Activated CD4-positive, alpha-beta memory T cell treated with anti-CD3 and anti-CD28 coated beads for 36 hours (primary cell): Measurements from ENCODE around the gene PCSK6. TPM values are rescaled to one million over a fixed set of nuclear protein-coding genes. Genes with fewer than 3 reads are reported as not detected.

Experiments
- CTCF ChIA-PET: fragments of 350-600 bp; sonication (Branson Sonifier 250); formaldehyde crosslinking; loops from one replicate; lab custom pipeline; 2021; ENCODE audit warnings: antibody characterized with exemption, inconsistent platforms; lab: Charles Lee
- POLR2A ChIA-PET: fragments of 350-600 bp; sonication (Branson Sonifier 250); formaldehyde crosslinking; loops from one replicate; lab custom pipeline; 2021; ENCODE audit warnings: antibody characterized with exemption; lab: Charles Lee
- DNase-seq: peaks from one replicate; pipeline ENCODE4 v3.0.0-alpha.2; 2020
- H3K27ac Mint-ChIP-seq: one replicate; pipeline ENCODE4 v1.8.0; 2021; ENCODE audit warnings: mixed read lengths
- H3K27me3 Mint-ChIP-seq: one replicate; pipeline ENCODE4 v1.8.0; 2021; ENCODE audit warnings: mixed read lengths
- H3K36me3 Mint-ChIP-seq: one replicate; pipeline ENCODE4 v1.8.0; 2021; ENCODE audit warnings: mixed read lengths
- H3K4me1 Mint-ChIP-seq: one replicate; pipeline ENCODE4 v1.8.0; 2021; ENCODE audit warnings: low read depth, mixed read lengths
- H3K4me3 Mint-ChIP-seq: one replicate; pipeline ENCODE4 v1.8.0; 2021; ENCODE audit warnings: mild to moderate bottlenecking, mixed read lengths
- H3K9me3 Mint-ChIP-seq: one replicate; pipeline ENCODE4 v1.8.0; 2021; ENCODE audit warnings: mixed read lengths
- intact Hi-C: fragments of 100-400 bp; cut with micrococcal nuclease; formaldehyde crosslinking; loops from one replicate; pipeline ENCODE4 v1.15.1; 2023
- total RNA-seq, 2 experiments: library from RNA; stranded (reverse); gene quantifications; one replicate each; pipeline ENCODE4 v1.2.3, GENCODE V29; 2021

PCSK6 gene
- total RNA-seq, 2 experiments from 2014 or later, result 0.24 to 0.58 TPM

DNA sequence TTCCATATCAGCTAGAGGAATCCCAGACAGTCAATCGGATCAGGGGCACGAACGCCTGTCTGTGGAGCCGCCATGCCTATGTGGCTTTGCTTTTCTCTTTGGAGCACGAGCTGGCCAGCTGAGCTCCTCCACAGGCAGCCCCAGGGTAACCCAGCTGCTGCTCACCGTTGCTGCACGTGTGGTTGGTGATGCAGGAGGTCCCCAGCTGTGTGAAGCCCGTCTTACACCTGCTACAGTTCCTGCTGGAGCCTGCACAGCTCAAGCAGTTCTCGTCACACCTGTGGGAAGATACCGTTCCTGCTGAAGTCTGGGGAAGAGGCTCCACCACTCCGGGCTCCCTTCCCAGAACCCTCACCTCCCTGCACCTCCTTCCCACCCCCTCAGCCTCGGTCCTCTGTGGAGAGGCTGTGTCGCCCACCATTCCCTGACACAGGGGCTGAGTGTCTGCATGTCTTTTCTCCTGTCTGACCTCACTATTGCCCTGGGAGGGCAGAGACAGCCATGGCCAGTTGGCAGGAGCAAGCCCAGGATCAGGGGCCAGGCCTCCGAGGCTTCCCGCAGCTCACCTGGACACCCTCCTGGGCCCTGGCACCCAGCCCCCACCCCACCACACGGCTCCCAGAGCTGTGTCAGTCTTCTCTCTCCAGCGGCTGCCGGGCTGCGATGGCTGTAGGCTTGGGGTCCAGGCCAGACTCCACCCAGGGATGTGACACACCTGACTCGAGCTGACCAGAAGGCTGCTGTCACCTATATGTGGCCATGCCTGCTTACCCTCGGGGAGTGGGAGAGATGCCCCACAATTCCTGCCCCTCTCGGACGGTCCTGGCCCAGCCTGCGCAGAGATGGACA, 182.2 kb downstream of the PCSK6 start:
- POLR2A ChIA-PET, result no interaction called here
- Mint-ChIP-seq H3K36me3 (no peaks in the 10 kb centered on the region), H3K27me3 (no peaks in the 10 kb centered on the region), H3K4me3 (no peak overlapping the region), H3K9me3 (no peaks in the 10 kb centered on the region), H3K4me1 (no peaks in the 10 kb centered on the region), H3K27ac (no peak overlapping the region)
- CTCF ChIA-PET, result interaction anchor here (0.6 to 1.4 kb wide), 3 partner anchors 19 to 335 kb away, joined by 3 to 5 read pairs (median 3); no protein-coding TSS in a partner anchor
- peak; percentile 1 for DNase-seq
- intact Hi-C loops, result no loop called here

DNA sequence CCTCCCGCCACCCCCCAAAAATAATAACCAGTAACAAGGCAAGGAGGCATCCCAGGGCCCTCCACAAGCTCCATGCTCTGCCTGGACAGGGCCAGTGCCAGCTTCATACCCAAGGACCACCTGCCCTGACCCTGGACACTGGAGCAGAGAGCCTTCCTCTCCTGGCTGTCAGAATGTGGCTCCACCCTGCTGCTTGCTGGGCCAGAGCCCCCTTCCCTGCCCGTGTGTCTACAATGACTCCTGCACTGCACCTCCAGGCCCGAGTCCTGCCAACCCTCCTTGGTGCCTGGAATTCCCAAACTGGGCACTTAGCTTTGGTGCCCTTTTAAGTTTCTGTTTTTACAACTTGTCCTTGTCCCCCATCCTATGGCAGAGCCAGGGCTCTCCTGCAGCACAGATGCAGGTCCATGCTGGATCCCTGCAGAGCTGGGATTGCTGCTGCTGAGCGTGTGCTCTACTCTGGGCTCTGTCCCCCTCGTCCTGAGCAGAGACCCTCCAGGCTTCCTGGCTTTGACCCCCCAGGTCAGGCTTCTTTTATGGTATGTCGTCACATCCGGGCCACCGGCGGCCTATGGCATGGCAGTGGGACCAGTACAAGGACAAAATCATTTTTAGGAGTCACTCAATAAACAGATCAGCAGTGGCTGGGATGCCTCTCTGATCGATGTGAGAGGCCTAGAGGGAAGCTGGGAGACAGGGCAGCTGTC, 183.0 kb downstream of the PCSK6 start:
- DNase-seq, result no peak
- POLR2A ChIA-PET, result no interaction called here
- no peaks in the 10 kb centered on the region for H3K9me3 Mint-ChIP-seq
- H3K27ac Mint-ChIP-seq, result no peak overlapping the region
- H3K27me3 Mint-ChIP-seq, result no peaks in the 10 kb centered on the region
- H3K4me3 Mint-ChIP-seq, result no peak overlapping the region
- H3K4me1 Mint-ChIP-seq, result no peaks in the 10 kb centered on the region
- CTCF ChIA-PET, result interaction anchor here (0.6 to 1.4 kb wide), 2 partner anchors 19 to 336 kb away, joined by 3 to 5 read pairs; no protein-coding TSS in a partner anchor
- no peaks in the 10 kb centered on the region for H3K36me3 Mint-ChIP-seq
- intact Hi-C loops, result no loop called here

DNA sequence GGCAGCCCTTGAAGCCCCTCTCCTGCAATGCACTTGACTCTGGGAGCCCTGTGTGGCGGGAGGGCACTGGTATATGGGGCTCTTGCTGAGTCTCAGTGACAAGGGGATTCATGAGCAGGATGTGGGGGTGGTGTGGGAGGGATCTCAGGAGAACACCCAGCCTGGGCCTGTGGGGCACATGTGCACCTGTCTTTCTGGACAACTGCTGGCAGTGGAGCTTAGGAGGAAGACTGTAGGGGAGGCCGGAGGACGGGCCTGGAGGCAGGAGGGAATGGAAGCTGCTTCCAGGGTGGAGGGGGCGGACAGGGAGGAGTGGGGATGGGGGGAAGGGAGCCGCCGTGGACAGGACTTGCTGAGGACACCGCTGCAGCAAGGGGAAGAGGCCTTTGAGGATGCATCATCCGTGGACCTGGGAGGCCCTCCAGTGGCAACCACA, 183.7 kb downstream of the PCSK6 start:
- intact Hi-C loops, result no loop called here
- no peak overlapping the region for H3K4me3 Mint-ChIP-seq
- H3K27ac Mint-ChIP-seq, result no peak overlapping the region
- ChIA-PET CTCF (interaction anchor here (1.4 to 6.5 kb wide), 2 partner anchors 14 to 336 kb away, joined by 5 to 25 read pairs; no protein-coding TSS in a partner anchor), POLR2A (no interaction called here)
- no peak for DNase-seq
- no peaks in the 10 kb centered on the region for H3K9me3 Mint-ChIP-seq
- H3K27me3 Mint-ChIP-seq, result no peaks in the 10 kb centered on the region
- no peaks in the 10 kb centered on the region for H3K36me3 Mint-ChIP-seq
- no peaks in the 10 kb centered on the region for H3K4me1 Mint-ChIP-seq

DNA sequence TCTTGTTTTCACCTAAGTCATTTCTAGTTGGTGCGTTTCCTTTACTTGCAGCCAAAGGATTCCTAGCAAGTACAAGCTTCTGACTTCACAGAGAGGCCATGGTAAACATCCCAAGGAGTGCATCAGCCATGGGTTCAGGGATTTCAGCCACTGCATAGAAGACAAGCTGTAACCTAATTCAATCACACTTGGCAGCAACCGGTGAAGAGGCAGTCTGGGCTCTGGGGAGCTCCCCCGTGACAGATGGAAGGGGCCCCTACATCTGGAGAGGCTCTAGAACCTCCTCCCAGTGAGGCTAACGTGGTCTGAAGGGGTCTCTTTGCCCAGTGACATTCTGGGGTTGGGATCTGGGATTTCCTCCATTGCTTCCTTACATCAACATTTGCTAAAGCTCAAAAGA, 186.1 kb downstream of the PCSK6 start:
- ChIA-PET POLR2A (no interaction called here), CTCF (interaction anchor here (0.6 to 6.5 kb wide), 5 partner anchors 16 to 344 kb away, joined by 3 to 25 read pairs (median 6); no protein-coding TSS in a partner anchor)
- DNase-seq, result no peak
- Mint-ChIP-seq H3K27me3 (no peaks in the 10 kb centered on the region), H3K27ac (no peak overlapping the region), H3K4me1 (no peaks in the 10 kb centered on the region), H3K4me3 (no peak overlapping the region), H3K9me3 (no peaks in the 10 kb centered on the region), H3K36me3 (no peaks in the 10 kb centered on the region)
- intact Hi-C loops, result loop anchor here (2.0 kb wide), 1 partner anchor 197 kb away; no protein-coding TSS in a partner anchor

DNA sequence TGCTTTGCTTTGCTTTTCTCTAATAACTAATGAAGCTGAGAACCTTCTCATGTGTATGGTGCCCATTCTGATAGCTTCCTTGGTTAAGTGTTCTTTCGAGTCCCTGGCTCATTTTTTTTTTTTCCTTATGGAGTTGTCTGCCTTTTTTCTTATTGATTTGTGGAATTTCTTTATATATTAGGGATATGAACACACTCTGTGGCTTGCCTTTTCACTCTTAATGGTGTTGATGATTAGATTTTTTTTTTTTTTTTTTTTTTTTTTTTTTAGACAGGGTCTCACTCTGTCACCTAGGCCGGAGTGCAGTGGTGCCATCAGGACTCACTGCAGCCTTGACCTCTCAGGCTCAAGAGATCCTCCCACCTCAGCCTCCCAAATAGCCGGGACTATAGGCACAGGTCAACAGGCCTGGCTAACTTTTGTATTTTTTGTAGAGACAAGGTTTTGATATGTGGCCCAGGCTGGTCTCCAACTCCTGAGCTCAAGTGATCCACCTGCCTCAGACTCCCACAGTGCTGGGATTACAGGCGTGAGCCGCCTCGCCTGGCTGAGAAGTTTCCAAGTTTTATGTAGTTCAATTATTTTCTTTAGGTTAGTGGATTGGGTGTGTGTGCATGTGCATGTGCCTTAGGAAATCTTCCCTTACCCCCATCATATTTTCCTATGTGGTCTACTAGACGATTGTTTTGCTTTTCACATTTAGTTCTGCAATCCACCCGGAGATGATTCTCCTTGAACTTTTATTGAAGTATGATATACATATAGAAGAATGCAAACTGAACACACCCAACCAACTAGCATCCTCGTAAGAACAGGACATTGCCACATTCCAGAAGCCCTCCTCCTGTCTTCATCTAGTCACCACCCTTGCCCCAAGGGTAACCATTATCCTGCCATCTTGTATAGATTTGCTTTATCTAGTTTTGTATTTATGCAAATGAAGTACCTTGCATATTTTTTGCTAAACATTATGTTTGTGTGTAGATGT, 192.8 kb downstream of the PCSK6 start:
- ChIA-PET CTCF (interaction anchor here (0.6 to 6.2 kb wide), 3 partner anchors 205 to 858 kb away, joined by 3 to 49 read pairs (median 9); no protein-coding TSS in a partner anchor), POLR2A (interaction anchor here (0.8 to 2.8 kb wide), 2 partner anchors 11 to 23 kb away, joined by 4 to 12 read pairs; no protein-coding TSS in a partner anchor)
- Mint-ChIP-seq H3K27me3 (no peaks in the 10 kb centered on the region), H3K4me3 (peak overlapping the region; percentile 95), H3K36me3 (peaks cover 22% of the 10 kb centered on the region), H3K27ac (no peak overlapping the region), H3K9me3 (no peaks in the 10 kb centered on the region), H3K4me1 (peaks cover 28% of the 10 kb centered on the region)
- DNase-seq, result no peak
- intact Hi-C loops, result no loop called here

DNA sequence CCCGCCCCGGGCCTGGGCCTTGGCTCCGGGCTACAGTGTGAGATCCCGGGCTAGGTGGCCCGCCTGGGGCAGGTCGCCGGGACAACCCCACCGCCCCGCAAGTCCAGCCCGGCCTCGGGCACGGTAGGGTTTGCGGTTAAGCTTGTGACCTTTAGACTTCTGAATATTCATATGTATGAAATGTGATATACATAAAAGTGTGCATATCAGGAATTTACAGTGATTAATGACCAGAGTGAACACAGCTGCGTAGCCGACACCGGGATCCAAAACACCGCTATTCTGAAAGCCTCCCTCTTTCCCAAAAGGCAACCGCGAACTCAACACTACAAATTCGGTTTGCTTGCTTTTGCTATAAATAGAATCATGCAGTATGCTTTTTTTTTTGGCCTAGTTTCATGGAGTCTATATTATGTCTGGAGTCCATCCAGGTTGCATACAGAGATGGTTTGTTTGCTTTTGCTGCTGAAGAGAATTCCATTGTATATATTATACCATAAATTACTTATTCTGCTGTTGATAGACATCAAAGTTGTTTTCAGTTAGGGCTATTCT, 193.8 kb downstream of the PCSK6 start:
- CTCF ChIA-PET, result interaction anchor here (0.6 to 6.2 kb wide), 4 partner anchors 19 to 857 kb away, joined by 3 to 49 read pairs (median 3); no protein-coding TSS in a partner anchor
- POLR2A ChIA-PET, result interaction anchor here (0.8 to 2.8 kb wide), 9 partner anchors 10 to 428 kb away, joined by 4 to 12 read pairs (median 5); partner anchors contain the start of genes CHSY1, TARS3 and TM2D3
- intact Hi-C loops, result loop anchor here (1.0 kb wide), 2 partner anchors 357 to 693 kb away; partner anchors contain the start of genes ASB7, LINS1 and TM2D3

DNA sequence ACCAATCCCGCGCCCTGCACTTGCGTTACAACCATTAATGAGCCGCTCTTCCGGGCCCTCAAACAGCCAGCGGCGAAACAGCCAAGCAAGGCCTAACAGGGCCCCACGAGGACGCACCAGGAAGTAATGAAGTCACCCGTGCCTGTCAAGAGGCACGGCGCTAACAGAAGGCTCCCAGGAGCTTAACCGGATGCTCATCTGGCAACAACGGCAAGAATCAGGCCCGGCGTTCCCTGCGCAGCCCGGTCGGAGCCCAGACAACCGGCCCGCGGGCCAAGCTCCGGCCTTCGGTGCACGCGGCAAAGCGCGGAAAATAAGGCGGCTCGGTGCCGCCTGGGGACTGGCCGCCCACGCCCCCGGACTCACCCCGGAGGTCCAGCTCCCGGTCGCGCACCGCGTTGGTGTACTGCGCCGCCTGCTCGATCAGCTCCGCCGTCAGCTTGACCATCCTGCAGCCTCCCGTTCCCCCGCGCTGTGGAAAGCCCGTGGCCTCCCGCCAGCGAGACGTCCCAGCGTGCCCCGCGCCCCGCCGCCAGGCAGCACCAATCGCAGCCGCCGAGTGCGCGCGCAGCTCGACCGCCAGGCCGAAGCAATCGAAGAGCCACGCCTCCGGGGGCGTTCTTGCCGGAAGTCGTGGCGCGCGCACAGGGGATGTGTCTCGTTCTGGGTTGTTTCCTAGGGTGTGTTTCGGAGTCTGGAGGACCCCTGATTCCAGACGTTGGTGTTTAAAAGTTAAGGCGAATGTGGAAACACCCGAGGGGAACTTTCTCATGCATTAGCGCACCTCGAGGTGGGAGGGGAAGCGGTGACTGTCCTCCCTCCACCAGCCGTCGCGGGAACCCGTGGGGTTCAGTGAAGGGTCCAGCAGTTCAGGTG, 194.5 kb downstream of the PCSK6 start, which contains the start of gene SNRPA1:
TSS of gene SNRPA1 (minus strand) at position 518 of the 876 bp plus-strand sequence. CDS start at position 448, 70 bp downstream.
- Mint-ChIP-seq H3K27ac (peak within 1 kb of the TSS; percentile 98), H3K4me3 (peak within 1 kb of the TSS; percentile 95)

More for the DNA sequence above, 193.8 kb downstream of the PCSK6 start:
- Mint-ChIP-seq H3K4me1 (peaks cover 32% of the 10 kb centered on the region), H3K36me3 (peaks cover 27% of the 10 kb centered on the region), H3K27ac (peak overlapping the region; percentile 98), H3K27me3 (no peaks in the 10 kb centered on the region), H3K9me3 (no peaks in the 10 kb centered on the region), H3K4me3 (peak overlapping the region; percentile 95)
- DNase-seq, result no peak

DNA sequence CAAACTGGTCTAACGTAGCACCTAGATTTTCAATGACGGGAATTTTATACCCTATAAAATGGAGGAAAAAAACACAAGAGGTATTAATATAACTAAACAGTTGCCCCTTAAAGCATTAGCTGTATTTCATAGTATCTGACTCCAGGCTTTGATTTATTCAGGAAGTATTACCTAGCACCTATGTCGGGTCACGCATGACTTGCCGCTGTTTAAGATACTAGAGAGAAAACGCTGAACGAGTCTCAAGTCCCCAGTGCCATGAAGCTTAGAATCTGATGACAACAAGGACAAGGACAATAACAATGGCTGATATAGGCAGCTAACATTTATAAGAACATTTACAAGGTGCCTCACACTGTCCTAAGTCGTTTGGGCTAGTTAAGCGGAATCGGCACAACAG, 196.4 kb downstream of the PCSK6 start:
- CTCF ChIA-PET, result interaction anchor here (0.6 to 3.1 kb wide), 7 partner anchors 10 to 348 kb away, joined by 3 to 14 read pairs (median 5); no protein-coding TSS in a partner anchor
- no peak for DNase-seq
- Mint-ChIP-seq H3K36me3 (peaks cover 46% of the 10 kb centered on the region), H3K4me3 (peak overlapping the region; percentile 95), H3K4me1 (peaks cover 51% of the 10 kb centered on the region), H3K27me3 (no peaks in the 10 kb centered on the region), H3K9me3 (no peaks in the 10 kb centered on the region), H3K27ac (peak overlapping the region; percentile 98)
- intact Hi-C loops, result no loop called here
- POLR2A ChIA-PET, result interaction anchor here (0.6 to 1.9 kb wide), 4 partner anchors 8 to 33 kb away, joined by 3 to 4 read pairs (median 3); no protein-coding TSS in a partner anchor

More for the DNA sequence above, 194.5 kb downstream of the PCSK6 start, which contains the start of gene SNRPA1:
- Mint-ChIP-seq H3K4me1 (peaks cover 38% of the 10 kb centered on the region), H3K27me3 (no peaks in the 10 kb centered on the region), H3K36me3 (peaks cover 34% of the 10 kb centered on the region), H3K9me3 (no peaks in the 10 kb centered on the region)
- intact Hi-C loops, result loop anchor here (1.0 kb wide), 4 partner anchors 19 to 693 kb away; partner anchors contain the start of genes ASB7, LINS1 and TM2D3
- ChIA-PET POLR2A (interaction anchor here (0.9 to 2.8 kb wide), 12 partner anchors 10 to 429 kb away, joined by 3 to 12 read pairs (median 5); partner anchors contain the start of genes CHSY1, TARS3 and TM2D3), CTCF (interaction anchor here (0.6 to 6.2 kb wide), 8 partner anchors 19 to 360 kb away, joined by 3 to 49 read pairs (median 3); partner anchors contain the start of gene TM2D3)
- DNase-seq, result peak; percentile 98

DNA sequence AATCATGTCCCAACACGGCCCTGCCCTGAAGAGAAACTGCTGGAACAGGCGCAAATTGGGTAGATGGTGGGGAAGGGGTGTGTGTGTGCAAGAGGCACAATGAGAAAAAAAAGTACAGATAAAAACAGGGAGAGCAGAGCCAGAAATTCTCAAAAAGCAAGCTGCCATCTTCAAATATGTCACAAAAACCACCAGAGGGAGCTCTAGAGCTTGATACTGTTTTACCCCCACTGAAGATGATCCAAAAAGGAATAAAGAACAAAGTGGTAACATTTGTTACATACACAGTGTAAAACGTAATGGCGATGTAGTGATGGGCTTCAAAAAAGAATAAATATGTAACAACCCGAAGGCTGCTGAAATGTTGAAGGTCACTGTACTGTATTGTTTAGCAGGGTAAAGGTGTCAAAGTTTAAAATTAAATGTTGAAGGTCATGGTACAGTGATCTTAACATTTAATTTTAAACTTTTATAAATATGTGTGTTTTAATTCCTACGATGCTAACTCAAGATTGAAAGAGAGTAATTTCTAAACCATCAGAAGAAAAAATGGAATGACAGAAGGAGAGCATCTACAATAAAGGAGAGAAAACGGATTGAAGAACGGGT, 200.5 kb downstream of the PCSK6 start:
- CTCF ChIA-PET, result interaction anchor here (0.6 to 3.4 kb wide), 26 partner anchors 9 to 703 kb away, joined by 3 to 24 read pairs (median 4); partner anchors contain the start of gene TM2D3
- POLR2A ChIA-PET, result no interaction called here
- peak overlapping the region; percentile 55 for H3K27ac Mint-ChIP-seq
- H3K9me3 Mint-ChIP-seq, result no peaks in the 10 kb centered on the region
- H3K36me3 Mint-ChIP-seq, result peaks cover 69% of the 10 kb centered on the region
- intact Hi-C loops, result no loop called here
- peaks cover 51% of the 10 kb centered on the region for H3K4me1 Mint-ChIP-seq
- peak; percentile 6 for DNase-seq
- H3K27me3 Mint-ChIP-seq, result no peaks in the 10 kb centered on the region
- no peak overlapping the region for H3K4me3 Mint-ChIP-seq
